HepG2 (cell line): ENCODE measurements around the gene C6orf15. TPM values are rescaled to one million over a fixed set of nuclear protein-coding genes. Genes with fewer than 3 reads are reported as not detected.

Experiments used
- ATAC-seq: fragments of 200-7000 bp; cut with Tn5 transposase; 3 replicates; pipeline ENCODE4 v1.9.1; 2020; ENCODE audit warnings: mild to moderate bottlenecking, moderate library complexity
- BruUV-seq: library from RNA; stranded (reverse); fragments of 400-500 nt; replicated peaks from 2 replicates; lab custom pipeline; 2021; lab: Mats Ljungman, UMichigan
- CTCF ChIA-PET: fragments of 300-600 bp; formaldehyde crosslinking; extraction: SDS; loops from one replicate; lab custom pipeline; 2021; ENCODE audit warnings: low total read pairs, inconsistent platforms, low intra/inter-chr PET ratio; lab: Yijun Ruan, JAX
- POLR2A ChIA-PET: fragments of 350-600 bp; sonication (Branson Sonifier 250); formaldehyde crosslinking; loops from one replicate; lab custom pipeline; 2020; ENCODE audit warnings: antibody characterized with exemption, inconsistent platforms; lab: Yijun Ruan, JAX
- DNase-seq: peaks from one replicate; pipeline ENCODE4 v3.0.0-alpha.2; 2015; ENCODE audit warnings: low spot score
- FAIRE-seq: peaks from 3 replicates; lab custom pipeline; 2011; peaks lifted over from hg19 to GRCh38; lab: Jason Lieb, UNC
- H2AFZ ChIP-seq: one replicate; pipeline ENCODE4 v1.6.1; 2011; ENCODE audit warnings: low read length, inconsistent platforms
- H3K27ac ChIP-seq: fragments of 300-600 bp; 3 replicates; pipeline ENCODE4 v1.8.0; 2011; ENCODE audit warnings: mixed run types, mild to moderate bottlenecking, mixed read lengths, low read length, inconsistent platforms; ENCODE audit not compliant: insufficient read depth; ENCODE audit errors: extremely low read length
- H3K27me3 ChIP-seq, 2 experiments: fragments of 200-600 bp in 1 of 2; 2 replicates in 1 of 2; 3 replicates in 1 of 2; pipeline versions ENCODE4 v1.6.0 to v1.8.0; 2011; ENCODE audit warnings: low read length in 2 of 2, mild to moderate bottlenecking in 2 of 2, moderate library complexity in 2 of 2, inconsistent platforms in 1 of 2; ENCODE audit not compliant: insufficient read depth in 2 of 2, control insufficient read depth in 1 of 2
- H3K36me3 ChIP-seq, 2 experiments: fragments of 200-600 bp in 1 of 2; replicated peaks in 1 of 2; 2 replicates in 1 of 2; 3 replicates in 1 of 2; pipeline versions ENCODE4 v1.5.1 to v1.8.0; 2011; ENCODE audit warnings: low read length in 2 of 2, inconsistent platforms in 1 of 2; ENCODE audit not compliant: insufficient read depth in 2 of 2, control insufficient read depth in 1 of 2
- H3K4me1 ChIP-seq: 2 replicates; pipeline ENCODE4 v1.5.1; 2012; ENCODE audit warnings: low read length, inconsistent platforms; ENCODE audit not compliant: insufficient read depth
- H3K4me2 ChIP-seq: 2 replicates; pipeline ENCODE4 v1.6.0; 2011; ENCODE audit warnings: low read depth, low read length, inconsistent platforms
- H3K4me3 ChIP-seq, 3 experiments: fragments of 200-600 bp in 1 of 3; sonication (generic), shearing (Covaris generic) in 1 of 3; replicated peaks in 1 of 3; 2 replicates each; pipeline ENCODE4 v1.5.1; 2011 to 2016; ENCODE audit warnings: low read length in 3 of 3, inconsistent platforms in 2 of 3, low read depth in 2 of 3, mild to moderate bottlenecking in 2 of 3, control low read depth in 1 of 3, mixed read lengths in 1 of 3; ENCODE audit not compliant: insufficient read depth in 1 of 3
- H3K79me2 ChIP-seq: one replicate; pipeline ENCODE4 v1.6.1; 2011; ENCODE audit warnings: low read length, inconsistent platforms; ENCODE audit not compliant: insufficient read depth
- H3K9ac ChIP-seq: 2 replicates; pipeline ENCODE4 v1.6.0; 2011; ENCODE audit warnings: mild to moderate bottlenecking, low read depth, low read length, inconsistent platforms; ENCODE audit not compliant: insufficient read depth
- H3K9me3 ChIP-seq: 2 replicates; pipeline ENCODE4 v1.5.1; 2012; ENCODE audit warnings: mild to moderate bottlenecking, low read length
- H4K20me1 ChIP-seq: 2 replicates; pipeline ENCODE4 v1.6.0; 2011; ENCODE audit warnings: inconsistent platforms, mild to moderate bottlenecking, low read length, moderate library complexity; ENCODE audit not compliant: insufficient read depth
- AHR ChIP-seq: IDR thresholded peaks from 2 replicates; pipeline ENCODE4 v1.6.1; 2018; ENCODE audit warnings: missing genetic modification reagents, missing compliant biosample characterization
- ARNTL ChIP-seq: sonication (generic); formaldehyde crosslinking; IDR thresholded peaks from 2 replicates; pipeline ENCODE4 v1.4.0; 2020; ENCODE audit warnings: mild to moderate bottlenecking, missing genetic modification reagents
- CTCF ChIP-seq: sonication (generic); formaldehyde crosslinking; IDR thresholded peaks from 2 replicates; pipeline ENCODE4 v1.5.0; 2020; ENCODE audit warnings: mild to moderate bottlenecking, missing genetic modification reagents, moderate library complexity
- ELF3 ChIP-seq: IDR thresholded peaks from 2 replicates; pipeline ENCODE4 v1.6.1; 2016; ENCODE audit warnings: missing genetic modification reagents, missing compliant biosample characterization
- ESRRA ChIP-seq: sonication (generic); formaldehyde crosslinking; IDR thresholded peaks from 2 replicates; pipeline ENCODE4 v1.5.1; 2020; ENCODE audit warnings: mild to moderate bottlenecking, low read depth, missing genetic modification reagents
- HDAC2 ChIP-seq: sonication (generic); formaldehyde crosslinking; IDR thresholded peaks from 2 replicates; pipeline ENCODE4 v1.4.0; 2020; ENCODE audit warnings: missing genetic modification reagents
- IKZF5 ChIP-seq: IDR thresholded peaks from 2 replicates; pipeline ENCODE4 v1.6.1; 2018; ENCODE audit warnings: missing genetic modification reagents, mild to moderate bottlenecking, missing compliant biosample characterization
- MYNN ChIP-seq: sonication (generic); formaldehyde crosslinking; IDR thresholded peaks from 2 replicates; pipeline ENCODE4 v1.4.0; 2020; ENCODE audit warnings: mild to moderate bottlenecking, low read depth, missing genetic modification reagents
- PITX1 ChIP-seq: sonication (generic); formaldehyde crosslinking; IDR thresholded peaks from 2 replicates; pipeline ENCODE4 v1.5.1; 2020; ENCODE audit warnings: mild to moderate bottlenecking, missing genetic modification reagents
- RBFOX2 ChIP-seq: fragments of 200-400 bp; formaldehyde crosslinking; IDR thresholded peaks from 2 replicates; pipeline ENCODE4 v1.6.1; 2017; ENCODE audit warnings: low read depth, mild to moderate bottlenecking, low read length
- RFX1 ChIP-seq: fragments of 450-650 bp; IDR thresholded peaks from 2 replicates; pipeline ENCODE4 v1.6.1; 2017
- RFX3 ChIP-seq: IDR thresholded peaks from 2 replicates; pipeline ENCODE4 v1.6.1; 2016; ENCODE audit warnings: missing biosample characterization, missing genetic modification reagents
- STAG1 ChIP-seq: sonication (generic); formaldehyde crosslinking; IDR thresholded peaks from 2 replicates; pipeline ENCODE4 v1.4.0; 2020; ENCODE audit warnings: missing genetic modification reagents
- XRCC5 ChIP-seq: fragments of 200-400 bp; formaldehyde crosslinking; optimal IDR thresholded peaks from 2 replicates; pipeline ENCODE3; 2017; ENCODE audit warnings: mild to moderate bottlenecking, low read length
- ZFY ChIP-seq: sonication (generic); formaldehyde crosslinking; IDR thresholded peaks from 2 replicates; pipeline ENCODE4 v1.4.0; 2020; ENCODE audit warnings: missing genetic modification reagents
- ZNF10 ChIP-seq: sonication (generic); formaldehyde crosslinking; IDR thresholded peaks from 2 replicates; pipeline ENCODE4 v1.4.0; 2020; ENCODE audit warnings: mild to moderate bottlenecking, low read depth, missing genetic modification reagents, borderline replicate concordance
- ZNF205 ChIP-seq: IDR thresholded peaks from 2 replicates; pipeline ENCODE4 v1.6.1; 2018; ENCODE audit warnings: missing biosample characterization, missing genetic modification reagents
- ZNF224 ChIP-seq: sonication (generic); formaldehyde crosslinking; IDR thresholded peaks from 2 replicates; pipeline ENCODE4 v1.5.0; 2020; ENCODE audit warnings: mild to moderate bottlenecking, missing genetic modification reagents
- ZNF230 ChIP-seq: sonication (generic); formaldehyde crosslinking; IDR thresholded peaks from 2 replicates; pipeline ENCODE4 v1.4.0; 2020; ENCODE audit warnings: mild to moderate bottlenecking, missing genetic modification reagents
- ZNF326 ChIP-seq: sonication (generic); formaldehyde crosslinking; IDR thresholded peaks from 2 replicates; pipeline ENCODE4 v1.4.0; 2020; ENCODE audit warnings: missing genetic modification reagents, borderline replicate concordance
- ZNF33B ChIP-seq: sonication (generic); formaldehyde crosslinking; IDR thresholded peaks from 2 replicates; pipeline ENCODE4 v1.5.1; 2020; ENCODE audit warnings: mild to moderate bottlenecking, missing genetic modification reagents
- ZNF501 ChIP-seq: sonication (generic); formaldehyde crosslinking; IDR thresholded peaks from 2 replicates; pipeline ENCODE4 v1.5.1; 2020; ENCODE audit warnings: mild to moderate bottlenecking, moderate library complexity, missing genetic modification reagents
- ZNF530 ChIP-seq: sonication (generic); formaldehyde crosslinking; IDR thresholded peaks from 2 replicates; pipeline ENCODE4 v1.5.0; 2020; ENCODE audit warnings: low read depth, mild to moderate bottlenecking, missing genetic modification reagents
- ZNF570 ChIP-seq: sonication (generic); formaldehyde crosslinking; IDR thresholded peaks from 2 replicates; pipeline ENCODE4 v1.4.0; 2020; ENCODE audit warnings: mild to moderate bottlenecking, missing genetic modification reagents, borderline replicate concordance
- ZNF605 ChIP-seq: sonication (generic); formaldehyde crosslinking; IDR thresholded peaks from 2 replicates; pipeline ENCODE4 v1.8.0; 2022; ENCODE audit warnings: mild to moderate bottlenecking, missing genetic modification reagents
- WGBS: methylation state at CpG from one replicate; pipeline ENCODE4 v1.1.6; 2017; ENCODE audit warnings: low lambda C conversion rate; 5-methylcytosine and 5-hydroxymethylcytosine counted together
- in situ Hi-C: cut with HindIII; loops from 2 replicates; pipeline ENCODE4 v1.10.0; 2017; ENCODE audit warnings: low pct_unique_long_range_greater_than_20kb; ENCODE audit not compliant: extremely low pct_ligation_motif_present
- intact Hi-C: fragments of 100-400 bp; cut with micrococcal nuclease; formaldehyde crosslinking; loops from one replicate; pipeline ENCODE4 v1.10.0; 2022; ENCODE audit not compliant: unreplicated experiment
- polyA plus RNA-seq, 8 experiments: library from polyadenylated mRNA; depleted of rRNA in 3 of 8; stranded (reverse) in 7 of 8; unstranded in 1 of 8; fragments of >200 nt; fragmentation: Illumina TruSeq in 4 of 8; extraction: Trizol in 4 of 8; gene quantifications; 2 replicates each; pipeline versions ENCODE4 v1.2.1 to v1.2.3, GENCODE V29; 2011 to 2016; ENCODE audit warnings: low read depth in 4 of 8, missing spikeins in 1 of 8, mixed read lengths in 1 of 8; ENCODE audit not compliant: insufficient read depth in 1 of 8
- total RNA-seq, 5 experiments: library from RNA; depleted of rRNA; stranded (reverse); fragments of >200 nt; fragmentation: Illumina TruSeq; extraction: Trizol; gene quantifications; 2 replicates each; pipeline ENCODE4 v1.2.3, GENCODE V29; 2016; ENCODE audit warnings: low read depth in 1 of 5

Gene C6orf15
- total and polyA plus RNA-seq, 2 of the 13 experiments (the other 11 are each of a cell fraction or from before 2014, with no cell fraction given), result not detected

- no peaks in the 10 kb centered on the region for H4K20me1 ChIP-seq
- CTCF ChIA-PET, result interaction anchor here (1.1 to 1.3 kb wide), 3 partner anchors 10 to 154 kb away, joined by 6 to 9 read pairs (median 7); partner anchors contain the start of gene VARS2
- H3K79me2 ChIP-seq, result no peaks in the 10 kb centered on the region
- peak; percentile 99 for FAIRE-seq
- H2AFZ ChIP-seq, result no peak overlapping the region
- no peaks in the 10 kb centered on the region for H3K4me1 ChIP-seq
- H3K4me3 ChIP-seq, result no peak overlapping the region
- 34% methylated on average over 13 of the region's 13 CpGs for WGBS
- in situ Hi-C loops, result no loop called here
- no peak overlapping the region for H3K27ac ChIP-seq
- intact Hi-C loops, result loop anchor here (5.0 kb wide), 1 partner anchor 242 kb away; no protein-coding TSS in a partner anchor
- no peak overlapping the region for H3K4me2 ChIP-seq
- BruUV-seq, result no TSS peak
- peak; percentile 96 for ATAC-seq
- H3K9ac ChIP-seq, result no peak overlapping the region
- no peaks in the 10 kb centered on the region for H3K36me3 ChIP-seq
- peaks cover 0 to 7% of the 10 kb centered on the region in 2 experiments; a peak in 3 of 5 replicates for H3K27me3 ChIP-seq
- POLR2A ChIA-PET, result no interaction called here
- DNase-seq, result peak; percentile 73
- no peaks in the 10 kb centered on the region for H3K9me3 ChIP-seq
- TF ChIP-seq ELF3 (CRISPR knock-in tag) (peak; percentile 26; the same call in 1 of the 2 replicates), PITX1 (CRISPR knock-in tag) (no peak), ZNF10 (CRISPR knock-in tag) (no peak), RBFOX2 (no peak), ZNF501 (CRISPR knock-in tag) (0 out of 2 replicates have a peak, but pooled peaks have one; percentile 17), ARNTL (no peak), ZNF205 (CRISPR knock-in tag) (peak; percentile 42; the same call in 1 of the 2 replicates), IKZF5 (peak; percentile 85; the same call in 1 of the 2 replicates), ESRRA (CRISPR knock-in tag) (no peak), HDAC2 (CRISPR knock-in tag) (peak; percentile 22; the same call in 1 of the 2 replicates), RFX3 (CRISPR knock-in tag) (peak; percentile 76), STAG1 (CRISPR knock-in tag) (peak; percentile 70), CTCF (peak; percentile 93), ZNF33B (CRISPR knock-in tag) (no peak), ZNF326 (CRISPR knock-in tag) (no peak), MYNN (peak; percentile 93; the same call in 1 of the 2 replicates), RFX1 (peak; percentile 77), ZNF224 (CRISPR knock-in tag) (no peak), XRCC5 (peak; percentile 93), ZNF605 (no peak), ZFY (CRISPR knock-in tag) (peak; percentile 48; the same call in 1 of the 2 replicates), ZNF530 (CRISPR knock-in tag) (no peak), ZNF230 (no peak), ZNF570 (CRISPR knock-in tag) (no peak), AHR (CRISPR knock-in tag) (no peak)
These were observed 43.6 kb downstream of the C6orf15 start for GRCh38 chr6:31068669-31069340.
